ENCODE measurements around the gene OR5K2.
A peak's percentile ranks its signal among the peaks of the same experiment; 100 is the strongest.

Gene OR5K2

DNA sequence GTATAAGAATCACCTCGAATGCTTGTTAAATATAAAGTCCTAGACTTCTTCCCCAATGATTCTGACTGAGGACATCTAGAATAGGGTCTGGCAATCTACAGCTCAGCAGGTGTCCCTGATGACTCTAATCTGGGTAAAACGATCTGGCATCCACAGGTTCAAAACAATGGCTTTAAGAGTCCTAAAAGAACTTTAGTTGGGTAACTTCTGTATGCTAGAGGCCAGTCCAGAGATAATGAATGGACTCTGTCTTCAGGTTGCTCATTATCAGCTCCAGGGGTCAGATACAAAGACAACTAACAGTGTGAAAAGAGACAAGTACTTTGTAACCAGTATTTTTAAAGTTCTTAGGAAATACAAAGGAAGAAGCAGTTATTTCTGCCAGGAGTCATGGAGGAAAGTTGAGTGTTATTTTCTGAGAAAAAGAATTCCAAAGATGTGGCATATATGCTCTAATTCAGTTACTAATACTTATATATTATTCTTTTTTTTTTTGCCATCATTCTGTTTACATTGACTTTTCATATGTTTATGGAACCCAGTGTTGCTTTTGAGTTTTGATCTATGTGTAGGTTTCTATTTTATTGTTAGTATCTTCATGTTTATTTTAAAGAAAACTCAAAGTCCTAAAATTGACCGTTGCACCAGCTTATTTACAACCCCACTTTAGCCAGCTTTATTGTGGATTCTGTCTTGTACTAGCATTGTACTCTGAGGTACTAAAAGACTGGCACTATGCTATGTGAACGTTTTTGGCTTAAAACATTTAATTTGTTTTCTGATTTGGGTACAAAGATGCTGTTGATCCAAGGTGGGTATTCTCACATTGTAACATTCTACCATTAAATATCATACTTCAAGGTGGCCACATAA, 31.2 kb downstream of the OR5K2 start:
- Histone ChIP-seq H3K27ac (ENCODE audit: low read depth, low read length) (no peak overlapping the region), H3K9ac (ENCODE audit: low read length) (no peak overlapping the region), H3K4me1 (ENCODE audit: control insufficient read depth, insufficient read depth, low read length) (no peaks in the 10 kb centered on the region), H3K4me3 (ENCODE audit: low read length) (no peak overlapping the region), H3K36me3 (ENCODE audit: control insufficient read depth, insufficient read depth, low read length) (no peaks in the 10 kb centered on the region), H3K27me3 (ENCODE audit: control insufficient read depth, insufficient read depth, low read length) (no peaks in the 10 kb centered on the region)

DNA sequence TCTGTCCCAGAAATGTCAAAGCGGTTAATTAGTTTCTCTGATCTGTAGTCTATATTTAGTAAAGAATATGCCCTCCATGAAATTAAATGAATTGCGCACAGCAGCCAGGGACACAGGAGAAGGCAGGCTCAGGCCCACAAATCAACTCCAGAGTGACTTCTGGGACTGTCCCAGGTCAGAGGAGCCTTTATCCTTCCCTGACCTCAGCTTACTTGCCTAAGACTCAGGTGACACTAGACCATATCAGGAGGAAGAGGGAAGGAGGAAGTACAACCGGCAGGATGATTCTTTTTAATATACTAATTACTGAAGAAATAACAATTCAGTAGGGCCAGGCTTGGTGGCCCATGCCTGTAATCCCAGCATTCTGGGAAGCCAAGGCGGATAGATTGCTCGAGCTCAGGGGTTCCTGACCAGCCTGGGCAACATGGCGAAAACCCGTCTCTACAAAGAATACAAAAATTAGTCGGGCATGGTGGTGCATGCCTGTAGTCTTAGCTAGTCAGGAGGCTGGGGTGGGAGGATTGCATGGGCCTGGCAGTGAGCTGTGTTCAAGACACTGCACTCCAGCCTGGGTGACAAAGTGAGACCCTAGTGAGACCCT, 32.5 kb downstream of the OR5K2 start:
- Histone ChIP-seq H3K36me3 (ENCODE audit: control insufficient read depth, insufficient read depth, low read length) (no peaks in the 10 kb centered on the region), H3K27me3 (ENCODE audit: control insufficient read depth, insufficient read depth, low read length) (no peaks in the 10 kb centered on the region), H3K4me1 (ENCODE audit: control insufficient read depth, insufficient read depth, low read length) (no peaks in the 10 kb centered on the region), H3K27ac (ENCODE audit: low read depth, low read length) (no peak overlapping the region), H3K4me3 (ENCODE audit: low read length) (no peak overlapping the region), H3K9ac (ENCODE audit: low read length) (no peak overlapping the region)

DNA sequence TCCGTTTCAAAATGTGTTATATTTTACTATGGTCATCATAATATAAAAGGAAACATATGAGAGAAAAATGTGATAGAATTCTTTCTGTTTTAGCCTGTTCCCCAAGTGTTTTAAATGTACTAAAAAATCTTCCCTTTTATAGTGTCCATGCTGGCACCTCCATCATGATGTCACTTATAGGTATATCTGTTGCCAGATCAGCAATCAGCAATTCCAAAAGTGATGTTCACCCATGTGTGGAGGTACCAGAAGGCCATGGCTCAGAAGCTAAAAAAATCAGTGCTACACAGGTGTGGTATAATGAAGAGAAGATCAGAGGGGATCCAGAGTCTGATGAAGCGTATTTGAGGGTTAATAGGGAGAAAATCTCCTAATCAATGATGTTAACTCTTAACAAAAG, 33.2 kb downstream of the OR5K2 start:
- Histone ChIP-seq H3K4me3 (ENCODE audit: low read length) (no peak overlapping the region), H3K27me3 (ENCODE audit: control insufficient read depth, insufficient read depth, low read length) (no peaks in the 10 kb centered on the region), H3K9ac (ENCODE audit: low read length) (no peak overlapping the region), H3K27ac (ENCODE audit: low read depth, low read length) (no peak overlapping the region), H3K36me3 (ENCODE audit: control insufficient read depth, insufficient read depth, low read length) (no peaks in the 10 kb centered on the region), H3K4me1 (ENCODE audit: control insufficient read depth, insufficient read depth, low read length) (no peaks in the 10 kb centered on the region)

DNA sequence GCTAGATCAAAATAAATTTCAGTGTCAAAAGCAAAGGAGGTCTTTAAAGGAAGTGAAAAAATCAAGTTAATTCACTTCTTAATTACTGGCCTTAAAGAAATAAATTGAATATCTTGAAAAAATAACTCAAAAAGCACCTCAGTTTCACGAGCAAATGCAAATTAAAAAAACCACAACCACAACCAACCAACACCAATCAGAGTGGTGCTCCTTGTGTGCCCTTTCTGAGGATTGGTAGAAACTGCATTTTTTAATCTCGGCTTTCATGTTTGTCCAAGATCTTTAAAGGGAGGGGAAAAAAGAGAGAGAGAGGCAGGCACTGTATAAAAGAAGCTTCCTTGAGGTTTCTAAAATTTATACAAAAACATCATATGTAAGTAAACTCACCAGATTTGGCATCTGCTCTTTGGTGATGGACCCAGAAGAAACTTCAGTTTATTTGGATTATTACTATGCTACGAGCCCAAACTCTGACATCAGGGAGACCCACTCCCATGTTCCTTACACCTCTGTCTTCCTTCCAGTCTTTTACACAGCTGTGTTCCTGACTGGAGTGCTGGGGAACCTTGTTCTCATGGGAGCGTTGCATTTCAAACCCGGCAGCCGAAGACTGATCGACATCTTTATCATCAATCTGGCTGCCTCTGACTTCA, 34.3 kb downstream of the OR5K2 start, which contains the start of gene GPR15:
TSS of gene GPR15 (plus strand) at position 357 of the 653 bp plus-strand sequence. CDS start at position 413, 56 bp downstream.
- H3K36me3 ChIP-seq (ENCODE audit: control insufficient read depth, insufficient read depth, low read length), result no peaks in the 10 kb centered on the region
- H3K4me1 ChIP-seq (ENCODE audit: control insufficient read depth, insufficient read depth, low read length), result no peaks in the 10 kb centered on the region
- no peak within 1 kb of the TSS for H3K27ac ChIP-seq (ENCODE audit: low read depth, low read length)
- peak within 1 kb of the TSS; percentile 1 for H3K4me3 ChIP-seq (ENCODE audit: low read length)
- H3K9ac ChIP-seq (ENCODE audit: low read length), result no peak within 1 kb of the TSS
- H3K27me3 ChIP-seq (ENCODE audit: control insufficient read depth, insufficient read depth, low read length), result no peaks in the 10 kb centered on the region

DNA sequence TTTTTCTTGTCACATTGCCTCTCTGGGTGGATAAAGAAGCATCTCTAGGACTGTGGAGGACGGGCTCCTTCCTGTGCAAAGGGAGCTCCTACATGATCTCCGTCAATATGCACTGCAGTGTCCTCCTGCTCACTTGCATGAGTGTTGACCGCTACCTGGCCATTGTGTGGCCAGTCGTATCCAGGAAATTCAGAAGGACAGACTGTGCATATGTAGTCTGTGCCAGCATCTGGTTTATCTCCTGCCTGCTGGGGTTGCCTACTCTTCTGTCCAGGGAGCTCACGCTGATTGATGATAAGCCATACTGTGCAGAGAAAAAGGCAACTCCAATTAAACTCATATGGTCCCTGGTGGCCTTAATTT, 34.8 kb downstream of the OR5K2 start:
- H3K9ac ChIP-seq (ENCODE audit: low read length), result no peak overlapping the region
- H3K27ac ChIP-seq (ENCODE audit: low read depth, low read length), result no peak overlapping the region
- no peaks in the 10 kb centered on the region for H3K27me3 ChIP-seq (ENCODE audit: control insufficient read depth, insufficient read depth, low read length)
- H3K4me3 ChIP-seq (ENCODE audit: low read length), result no peak overlapping the region
- no peaks in the 10 kb centered on the region for H3K4me1 ChIP-seq (ENCODE audit: control insufficient read depth, insufficient read depth, low read length)
- H3K36me3 ChIP-seq (ENCODE audit: control insufficient read depth, insufficient read depth, low read length), result no peaks in the 10 kb centered on the region

DNA sequence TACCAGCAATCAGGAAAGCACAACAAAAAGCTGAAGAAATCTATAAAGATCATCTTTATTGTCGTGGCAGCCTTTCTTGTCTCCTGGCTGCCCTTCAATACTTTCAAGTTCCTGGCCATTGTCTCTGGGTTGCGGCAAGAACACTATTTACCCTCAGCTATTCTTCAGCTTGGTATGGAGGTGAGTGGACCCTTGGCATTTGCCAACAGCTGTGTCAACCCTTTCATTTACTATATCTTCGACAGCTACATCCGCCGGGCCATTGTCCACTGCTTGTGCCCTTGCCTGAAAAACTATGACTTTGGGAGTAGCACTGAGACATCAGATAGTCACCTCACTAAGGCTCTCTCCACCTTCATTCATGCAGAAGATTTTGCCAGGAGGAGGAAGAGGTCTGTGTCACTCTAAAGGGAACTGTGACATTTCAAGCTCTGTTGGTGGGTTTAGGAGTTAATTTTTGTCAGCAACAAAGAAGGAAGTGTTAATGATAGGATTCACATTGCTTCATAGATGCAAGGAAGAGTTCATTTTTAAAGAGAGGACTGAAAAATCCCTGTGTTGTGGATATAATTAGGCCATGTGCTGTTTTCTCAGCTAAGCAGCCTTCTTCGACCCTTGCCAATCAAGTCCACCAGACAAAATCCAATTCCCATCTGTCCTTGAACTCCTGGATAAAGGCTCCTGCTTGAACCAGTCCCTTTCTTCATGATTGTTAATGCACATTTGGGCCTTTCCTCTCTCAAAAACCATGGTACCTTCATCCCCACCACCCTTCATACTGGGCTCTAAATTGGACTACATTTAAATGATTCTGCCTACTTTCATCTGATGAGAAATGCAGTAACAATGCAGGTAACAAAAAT, 35.5 kb downstream of the OR5K2 start:
- no peaks in the 10 kb centered on the region for H3K27me3 ChIP-seq (ENCODE audit: control insufficient read depth, insufficient read depth, low read length)
- H3K9ac ChIP-seq (ENCODE audit: low read length), result no peak overlapping the region
- no peak overlapping the region for H3K27ac ChIP-seq (ENCODE audit: low read depth, low read length)
- H3K4me3 ChIP-seq (ENCODE audit: low read length), result peak overlapping the region; percentile 1
- H3K36me3 ChIP-seq (ENCODE audit: control insufficient read depth, insufficient read depth, low read length), result no peaks in the 10 kb centered on the region
- no peaks in the 10 kb centered on the region for H3K4me1 ChIP-seq (ENCODE audit: control insufficient read depth, insufficient read depth, low read length)

DNA sequence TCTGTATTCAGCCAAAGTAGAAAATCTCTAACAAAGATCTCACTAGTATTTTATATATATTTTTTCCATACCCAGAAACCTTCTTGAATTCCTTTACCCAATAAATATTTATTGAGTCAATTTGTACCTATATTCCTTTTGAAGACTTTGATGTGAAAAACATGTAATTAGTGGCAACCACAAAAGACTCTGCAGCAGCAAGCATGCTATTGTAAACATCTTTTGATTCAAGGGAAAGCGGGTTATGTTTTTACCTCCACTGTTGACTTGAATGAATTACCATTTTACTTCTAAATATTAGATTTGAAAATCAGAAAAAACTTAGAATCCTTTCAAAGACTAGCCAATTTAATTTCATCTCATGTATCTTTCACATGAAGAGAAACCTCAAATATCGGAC, 36.7 kb downstream of the OR5K2 start:
- no peak overlapping the region for H3K4me3 ChIP-seq (ENCODE audit: low read length)
- H3K36me3 ChIP-seq (ENCODE audit: control insufficient read depth, insufficient read depth, low read length), result no peaks in the 10 kb centered on the region
- no peak overlapping the region for H3K27ac ChIP-seq (ENCODE audit: low read depth, low read length)
- H3K4me1 ChIP-seq (ENCODE audit: control insufficient read depth, insufficient read depth, low read length), result no peaks in the 10 kb centered on the region
- no peaks in the 10 kb centered on the region for H3K27me3 ChIP-seq (ENCODE audit: control insufficient read depth, insufficient read depth, low read length)
- no peak overlapping the region for H3K9ac ChIP-seq (ENCODE audit: low read length)

DNA sequence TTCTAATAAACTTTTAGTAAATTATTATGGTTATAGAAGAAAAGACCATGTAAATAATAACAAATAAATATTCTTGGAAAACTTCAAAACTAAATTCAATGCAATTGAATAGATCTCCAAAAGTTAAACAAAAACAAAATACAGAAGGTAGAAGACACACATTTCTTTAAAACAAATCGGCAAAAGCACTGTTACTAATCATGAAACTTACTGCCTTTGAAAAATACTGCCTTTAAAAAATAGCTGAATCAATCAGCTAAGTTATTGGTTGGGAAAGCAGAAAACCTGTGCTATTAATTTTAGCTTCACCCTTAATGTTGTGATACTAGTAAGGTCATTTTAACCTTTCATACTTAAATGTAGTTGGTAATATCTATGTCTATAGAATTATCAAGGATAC, 37.3 kb downstream of the OR5K2 start:
- H3K27me3 ChIP-seq (ENCODE audit: control insufficient read depth, insufficient read depth, low read length), result no peaks in the 10 kb centered on the region
- H3K9ac ChIP-seq (ENCODE audit: low read length), result no peak overlapping the region
- no peaks in the 10 kb centered on the region for H3K4me1 ChIP-seq (ENCODE audit: control insufficient read depth, insufficient read depth, low read length)
- H3K36me3 ChIP-seq (ENCODE audit: control insufficient read depth, insufficient read depth, low read length), result no peaks in the 10 kb centered on the region
- no peak overlapping the region for H3K27ac ChIP-seq (ENCODE audit: low read depth, low read length)
- no peak overlapping the region for H3K4me3 ChIP-seq (ENCODE audit: low read length)

DNA sequence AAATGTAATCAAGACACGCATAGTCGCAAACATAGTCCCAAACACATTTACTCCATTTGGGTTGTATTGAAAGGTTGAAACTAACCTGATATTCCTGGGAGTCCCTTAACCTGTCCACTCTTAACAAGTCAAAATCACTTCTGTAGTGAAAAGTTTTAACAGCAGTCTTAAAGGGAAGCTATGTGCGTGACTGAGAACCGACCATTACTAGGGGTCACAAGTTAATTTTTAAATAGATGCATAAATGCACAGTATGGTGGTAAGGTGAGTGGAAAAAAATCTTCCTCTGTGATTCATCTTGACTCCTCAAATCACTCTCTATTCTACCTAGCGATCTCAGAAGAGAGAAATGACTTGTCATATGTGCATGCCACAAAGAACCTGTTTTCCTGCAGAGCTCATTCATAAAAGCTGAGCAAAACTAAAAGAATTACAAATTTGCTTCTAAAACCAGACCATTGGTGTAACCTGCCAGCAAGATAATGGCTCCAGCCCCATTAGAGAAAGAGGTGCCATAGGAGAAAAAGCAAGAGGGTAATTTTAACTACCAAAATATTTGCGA, 39.1 kb downstream of the OR5K2 start:
- Histone ChIP-seq H3K9ac (ENCODE audit: low read length) (no peak overlapping the region), H3K27ac (ENCODE audit: low read depth, low read length) (no peak overlapping the region), H3K36me3 (ENCODE audit: control insufficient read depth, insufficient read depth, low read length) (no peaks in the 10 kb centered on the region), H3K4me1 (ENCODE audit: control insufficient read depth, insufficient read depth, low read length) (no peaks in the 10 kb centered on the region), H3K27me3 (ENCODE audit: control insufficient read depth, insufficient read depth, low read length) (no peaks in the 10 kb centered on the region), H3K4me3 (ENCODE audit: low read length) (no peak overlapping the region)

DNA sequence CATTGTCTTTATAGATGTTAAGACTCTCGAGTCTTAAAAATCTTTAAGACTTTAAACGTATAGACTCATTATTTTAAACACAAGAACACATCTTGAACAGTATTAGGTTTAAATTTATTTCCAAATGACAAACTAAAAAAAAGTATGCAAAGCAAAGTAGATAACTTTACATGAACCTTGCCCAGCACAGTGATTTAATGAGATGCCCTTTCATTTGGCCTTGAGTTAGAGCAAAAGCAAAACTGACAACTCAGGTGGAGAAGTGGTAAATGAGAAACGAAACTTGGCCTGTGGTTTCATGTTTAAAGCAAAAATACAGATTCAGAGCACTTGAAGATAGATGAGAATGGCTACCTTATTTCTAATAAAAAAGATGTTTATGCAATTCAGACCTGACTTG, 42.9 kb downstream of the OR5K2 start:
- no peaks in the 10 kb centered on the region for H3K36me3 ChIP-seq (ENCODE audit: control insufficient read depth, insufficient read depth, low read length)
- H3K4me1 ChIP-seq (ENCODE audit: control insufficient read depth, insufficient read depth, low read length), result no peaks in the 10 kb centered on the region

DNA sequence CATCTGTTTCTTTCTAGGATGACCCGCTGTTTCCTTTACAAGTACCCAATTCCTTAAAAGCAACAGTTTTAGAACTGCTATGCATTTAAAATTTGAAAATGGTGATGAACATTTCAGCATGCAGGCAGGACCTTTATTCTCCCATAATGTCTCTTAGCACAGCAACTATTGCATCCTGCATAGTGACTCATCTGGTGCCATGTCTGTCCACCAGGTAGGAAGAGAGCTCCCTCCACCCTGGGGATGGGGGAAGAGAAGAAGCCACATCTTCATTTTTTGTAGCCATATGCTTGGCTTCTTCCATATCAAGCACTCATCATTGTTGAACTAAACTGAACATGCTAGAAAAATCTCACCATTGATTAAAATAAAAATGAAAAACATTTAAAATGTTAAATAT, 44.2 kb downstream of the OR5K2 start:
- H3K9ac ChIP-seq (ENCODE audit: low read length), result no peak overlapping the region
- no peak overlapping the region for H3K27ac ChIP-seq (ENCODE audit: low read depth, low read length)
- H3K4me1 ChIP-seq (ENCODE audit: control insufficient read depth, insufficient read depth, low read length), result no peaks in the 10 kb centered on the region
- no peak overlapping the region for H3K4me3 ChIP-seq (ENCODE audit: low read length)
- H3K36me3 ChIP-seq (ENCODE audit: control insufficient read depth, insufficient read depth, low read length), result no peaks in the 10 kb centered on the region
- no peaks in the 10 kb centered on the region for H3K27me3 ChIP-seq (ENCODE audit: control insufficient read depth, insufficient read depth, low read length)

More for the DNA sequence above, 42.9 kb downstream of the OR5K2 start:
- Histone ChIP-seq H3K27me3 (ENCODE audit: control insufficient read depth, insufficient read depth, low read length) (no peaks in the 10 kb centered on the region), H3K4me3 (ENCODE audit: low read length) (no peak overlapping the region), H3K9ac (ENCODE audit: low read length) (no peak overlapping the region), H3K27ac (ENCODE audit: low read depth, low read length) (no peak overlapping the region)

DNA sequence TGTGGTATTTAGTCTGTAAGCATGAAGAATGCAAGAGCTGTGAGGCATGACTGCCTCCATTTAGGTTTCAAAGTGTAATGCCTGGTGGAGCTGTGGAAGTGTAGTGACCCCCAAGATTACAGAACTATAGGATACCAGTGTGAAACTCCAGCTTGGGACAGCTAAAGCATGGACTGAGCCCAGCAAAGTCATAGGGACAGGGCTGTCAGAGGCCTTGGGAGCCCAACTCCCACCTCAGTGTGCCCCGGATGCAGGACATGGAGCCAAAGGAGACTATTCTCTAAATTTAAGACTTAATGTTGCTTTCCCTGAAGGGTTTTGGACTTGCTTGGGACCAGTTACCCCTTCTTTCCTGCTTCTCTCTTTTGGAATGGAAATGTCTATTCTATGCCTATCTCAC, 45.1 kb downstream of the OR5K2 start:
- no peaks in the 10 kb centered on the region for H3K36me3 ChIP-seq (ENCODE audit: control insufficient read depth, insufficient read depth, low read length)
- no peak overlapping the region for H3K4me3 ChIP-seq (ENCODE audit: low read length)
- no peak overlapping the region for H3K27ac ChIP-seq (ENCODE audit: low read depth, low read length)
- H3K27me3 ChIP-seq (ENCODE audit: control insufficient read depth, insufficient read depth, low read length), result no peaks in the 10 kb centered on the region
- no peak overlapping the region for H3K9ac ChIP-seq (ENCODE audit: low read length)
- no peaks in the 10 kb centered on the region for H3K4me1 ChIP-seq (ENCODE audit: control insufficient read depth, insufficient read depth, low read length)
